GM12872 (cell line): ENCODE data around the gene TMEM9.

ENCODE experiments used
- TF ChIP-seq, protein P1 (sequence below): IDR thresholded peaks from 3 replicates; pipeline ENCODE4 v1.5.1; 2011; ENCODE audit warnings: low read depth, mild to moderate bottlenecking, low read length, moderate library complexity; ENCODE audit not compliant: insufficient read depth

The TMEM9 gene

DNA sequence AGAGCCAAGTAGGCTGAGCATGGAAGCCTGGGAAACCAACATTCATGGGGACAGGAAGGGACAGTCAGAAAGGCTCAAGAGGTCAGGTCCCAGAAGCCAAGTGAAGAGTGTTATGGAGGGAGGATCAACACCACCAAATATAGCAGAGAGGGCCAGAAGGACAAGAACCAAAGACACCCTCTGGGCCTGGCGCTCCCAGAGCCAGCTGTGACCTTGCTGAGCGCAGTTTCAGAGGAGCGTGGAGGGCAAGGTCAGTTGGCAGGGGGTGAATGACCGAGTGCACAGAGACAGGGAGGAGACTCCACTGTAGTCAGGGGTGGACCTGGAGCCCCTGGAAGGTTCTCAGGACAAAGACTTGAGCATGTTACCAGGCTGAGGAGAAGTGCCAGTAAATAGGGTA lies 22.9 kb downstream of the TMEM9 start:
- TF ChIP-seq, protein P1, sequence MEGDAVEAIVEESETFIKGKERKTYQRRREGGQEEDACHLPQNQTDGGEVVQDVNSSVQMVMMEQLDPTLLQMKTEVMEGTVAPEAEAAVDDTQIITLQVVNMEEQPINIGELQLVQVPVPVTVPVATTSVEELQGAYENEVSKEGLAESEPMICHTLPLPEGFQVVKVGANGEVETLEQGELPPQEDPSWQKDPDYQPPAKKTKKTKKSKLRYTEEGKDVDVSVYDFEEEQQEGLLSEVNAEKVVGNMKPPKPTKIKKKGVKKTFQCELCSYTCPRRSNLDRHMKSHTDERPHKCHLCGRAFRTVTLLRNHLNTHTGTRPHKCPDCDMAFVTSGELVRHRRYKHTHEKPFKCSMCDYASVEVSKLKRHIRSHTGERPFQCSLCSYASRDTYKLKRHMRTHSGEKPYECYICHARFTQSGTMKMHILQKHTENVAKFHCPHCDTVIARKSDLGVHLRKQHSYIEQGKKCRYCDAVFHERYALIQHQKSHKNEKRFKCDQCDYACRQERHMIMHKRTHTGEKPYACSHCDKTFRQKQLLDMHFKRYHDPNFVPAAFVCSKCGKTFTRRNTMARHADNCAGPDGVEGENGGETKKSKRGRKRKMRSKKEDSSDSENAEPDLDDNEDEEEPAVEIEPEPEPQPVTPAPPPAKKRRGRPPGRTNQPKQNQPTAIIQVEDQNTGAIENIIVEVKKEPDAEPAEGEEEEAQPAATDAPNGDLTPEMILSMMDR: no peak

DNA sequence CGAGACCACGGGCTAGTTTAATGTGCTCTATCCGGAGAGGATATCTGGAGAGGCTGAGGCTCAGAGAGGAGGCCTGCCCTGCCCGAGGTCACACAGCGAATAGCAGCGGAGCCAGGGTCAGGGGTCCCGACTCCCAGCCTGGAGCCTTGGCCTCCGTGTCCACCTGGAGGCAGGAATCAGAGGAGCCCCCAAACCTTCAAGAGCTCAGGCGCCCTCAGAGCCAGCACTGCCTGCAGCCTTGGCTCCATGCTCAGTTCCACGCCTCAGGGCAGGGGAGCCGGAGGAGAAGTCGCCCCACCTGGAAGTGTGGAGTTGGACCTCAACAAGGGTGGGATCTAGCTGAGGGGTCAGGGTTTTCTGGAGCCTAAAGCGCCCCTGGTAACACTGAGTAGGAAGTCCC lies 25.3 kb downstream of the TMEM9 start:
- TF ChIP-seq, protein P1: no peak

DNA sequence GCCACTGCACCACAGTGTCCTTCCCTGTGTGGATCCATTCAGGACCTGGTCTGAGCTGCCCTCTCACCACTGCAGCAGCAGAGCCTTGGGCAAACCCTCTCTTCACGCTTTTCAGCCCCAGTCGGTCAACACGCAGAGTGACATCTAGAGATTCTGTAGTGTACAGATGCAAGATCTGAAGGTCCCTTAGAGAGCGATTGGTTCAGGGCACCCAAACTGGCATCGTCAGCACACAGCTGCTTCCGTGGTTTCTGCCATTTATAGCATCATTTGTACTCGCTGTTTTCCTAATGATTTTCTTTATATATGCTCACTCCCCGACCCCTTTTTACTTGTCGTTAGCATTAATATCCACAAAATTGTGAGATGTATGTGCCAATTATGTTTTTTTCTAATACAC lies 25.8 kb downstream of the TMEM9 start:
- TF ChIP-seq, protein P1: no peak

DNA sequence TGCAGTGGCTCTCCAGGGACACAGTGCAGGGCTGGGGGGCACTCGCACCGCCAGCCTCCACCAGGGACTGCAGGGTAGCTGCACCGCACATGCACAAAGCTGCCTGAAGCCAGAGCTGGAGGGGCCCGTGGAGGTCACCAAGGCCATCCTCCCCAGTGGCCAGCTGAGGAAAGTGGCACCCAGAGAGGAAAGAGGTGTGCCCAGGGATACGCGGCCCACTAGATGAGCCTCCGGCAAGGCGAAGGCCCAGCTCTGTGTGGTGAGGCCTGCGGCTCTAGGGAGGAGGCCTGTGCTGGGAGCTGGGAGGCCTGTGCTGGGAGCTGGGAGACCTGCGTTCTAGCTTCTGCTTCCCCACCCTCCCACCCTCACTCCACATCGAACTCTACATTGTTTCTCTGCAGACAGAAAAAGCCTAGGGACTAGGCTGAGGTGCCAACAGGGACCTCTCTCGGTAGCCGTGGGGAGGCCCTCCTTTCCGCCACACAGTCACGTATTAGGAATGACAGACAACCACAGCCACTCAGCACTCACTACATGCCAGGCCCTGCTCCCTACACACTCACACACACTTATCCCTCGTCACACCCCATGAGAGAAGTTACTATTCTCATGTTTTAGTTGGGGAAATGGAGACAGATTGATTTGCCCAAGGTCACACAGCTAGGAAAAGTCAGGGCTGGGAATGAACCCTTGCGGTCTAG lies 26.4 kb downstream of the TMEM9 start:
- TF ChIP-seq, protein P1: no peak

DNA sequence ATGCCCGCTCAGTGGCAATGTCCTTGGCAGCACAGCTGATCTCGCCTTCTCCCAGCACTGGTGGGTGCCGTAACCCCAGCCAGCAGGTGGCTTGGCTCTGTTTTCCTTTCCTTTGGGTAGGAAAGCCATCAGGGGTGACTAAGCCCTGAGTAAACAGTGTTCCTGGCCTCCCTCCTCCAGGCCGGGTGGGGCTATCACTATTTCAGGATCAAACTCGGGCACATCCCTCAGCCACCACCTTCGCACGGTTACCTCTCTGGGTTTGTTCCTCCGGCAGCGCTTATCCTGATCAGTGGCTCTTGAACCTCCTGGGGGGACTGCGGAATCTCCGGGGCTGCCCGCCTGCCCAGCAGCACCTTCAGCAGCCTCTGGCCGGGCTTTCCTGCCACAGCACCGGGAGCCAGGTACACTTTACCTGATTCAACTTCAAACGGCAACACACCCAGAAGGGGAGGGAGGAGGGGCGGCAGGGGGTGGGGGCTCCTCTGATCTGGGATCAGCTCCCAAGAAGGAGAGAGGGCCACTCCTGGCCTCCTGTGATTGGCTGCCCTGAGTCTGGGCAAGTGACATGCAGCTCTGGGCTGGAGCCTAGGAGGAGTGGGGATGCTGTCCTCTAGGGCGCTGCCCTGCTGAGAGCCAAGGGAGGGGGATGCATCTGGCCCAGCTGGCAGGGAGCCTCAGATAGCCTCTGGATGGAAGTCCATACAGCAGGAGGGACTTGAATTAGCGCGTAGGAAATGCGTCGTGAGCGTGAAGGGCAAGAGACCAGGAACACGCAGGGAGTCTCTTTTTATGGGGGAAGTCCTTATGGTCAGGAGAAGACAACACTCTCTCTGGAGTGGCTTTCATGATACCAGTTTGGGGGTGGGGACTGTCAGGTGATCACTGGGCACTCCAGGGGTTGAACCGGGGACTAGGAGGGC lies 27.2 kb downstream of the TMEM9 start, which contains the start of gene ASCL5:
Gene ASCL5 (minus strand): TSS at position 353 of the 923 bp plus-strand sequence. CDS start 11,812 bp downstream, outside the sequence.
- TF ChIP-seq, protein P1: no peak

DNA sequence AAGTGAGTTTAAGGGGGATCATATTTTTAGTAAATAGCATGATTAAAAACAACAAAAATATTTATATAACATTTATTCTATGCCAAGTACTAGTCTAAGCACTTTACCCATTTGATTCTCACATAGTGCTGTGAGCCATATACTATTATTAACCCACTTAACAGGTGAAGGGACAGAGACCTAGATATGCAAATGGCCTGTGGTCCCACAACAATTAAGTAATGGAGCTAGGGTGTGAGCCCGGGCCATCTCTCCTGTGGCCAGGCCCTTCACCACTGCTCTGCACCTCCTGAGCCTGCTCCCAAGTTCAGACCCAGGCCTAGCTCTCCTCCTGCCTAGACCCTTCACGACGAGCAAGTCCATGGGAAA lies 27.8 kb downstream of the TMEM9 start:
- TF ChIP-seq, protein P1: no peak

DNA sequence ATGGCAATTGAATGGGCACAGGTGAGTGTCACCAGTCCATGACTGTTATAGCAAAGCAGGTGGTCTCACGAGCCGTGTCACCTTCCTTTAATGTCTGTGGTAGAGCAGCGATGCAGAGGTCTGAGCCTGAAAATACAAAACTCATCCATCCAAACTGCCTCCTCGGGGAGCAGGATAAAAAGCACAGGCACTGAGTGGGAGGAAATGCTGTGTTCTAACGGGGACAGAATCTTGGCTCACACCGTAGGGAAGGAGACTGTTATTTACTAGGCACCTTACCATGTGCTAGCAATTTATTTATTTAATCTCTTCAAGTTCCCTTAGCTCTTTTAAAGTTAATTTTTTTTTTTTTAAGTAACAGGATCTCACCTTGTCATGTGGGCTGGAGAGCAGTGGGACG lies 28.5 kb downstream of the TMEM9 start:
- TF ChIP-seq, protein P1: no peak
